ENCODE measurements around the gene SYT12. TPM values are rescaled to one million over a fixed set of nuclear protein-coding genes. Genes with fewer than 3 reads are reported as not detected.

The SYT12 gene
- total RNA-seq, 1 donor from 2014 or later: 0.34 TPM

GRCh38 chr11:66985508-66986177 lies 37.3 kb upstream of the SYT12 start:
- TF ChIP-seq EZH2 (IDR thresholded peaks at IDR 0.05; ENCODE audit: insufficient read depth, low read length): no peak
- TF ChIP-seq CTCF (IDR thresholded peaks at IDR 0.05; ENCODE audit: insufficient read depth, low read depth, low read length): no peak
- FAIRE-seq (no peak), DNase-seq (ENCODE audit: low read depth) (no peak)
- Histone ChIP-seq H3K27me3 (ENCODE audit: insufficient read depth, low read length) (no peaks in the 10 kb centered on the region), H4K20me1 (ENCODE audit: insufficient read depth, low read length) (no peaks in the 10 kb centered on the region), H3K4me1 (ENCODE audit: insufficient read depth, low read length) (peaks cover 9% of the 10 kb centered on the region), H3K4me2 (ENCODE audit: low read length) (no peak overlapping the region), H3K9ac (ENCODE audit: low read length) (no peak overlapping the region), H3K27ac (ENCODE audit: low read depth, low read length) (no peak overlapping the region), H3K36me3 (ENCODE audit: insufficient read depth, low read length) (no peaks in the 10 kb centered on the region), H3K9me3 (ENCODE audit: insufficient read depth, low read depth, low read length) (no peaks in the 10 kb centered on the region), H3K79me2 (ENCODE audit: insufficient read depth, low read length) (no peaks in the 10 kb centered on the region), H3K4me3 (ENCODE audit: insufficient read depth, low read depth, low read length) (no peak overlapping the region), H2AFZ (ENCODE audit: low read depth, low read length) (no peak overlapping the region)
- peaks cover 23% of the 10 kb centered on the region for H3K27me3 Mint-ChIP-seq (ENCODE audit: low read depth, unreplicated experiment)
- H3K4me1 Mint-ChIP-seq (ENCODE audit: low read depth, unreplicated experiment): peaks cover 7% of the 10 kb centered on the region
- no peak overlapping the region for H3K27ac Mint-ChIP-seq (ENCODE audit: unreplicated experiment)
- no peak overlapping the region for H3K4me3 Mint-ChIP-seq (ENCODE audit: unreplicated experiment)
- peaks cover 4% of the 10 kb centered on the region for H3K9me3 Mint-ChIP-seq (ENCODE audit: unreplicated experiment)
- H3K36me3 Mint-ChIP-seq (ENCODE audit: low read depth, unreplicated experiment): peaks cover 1% of the 10 kb centered on the region

DNA sequence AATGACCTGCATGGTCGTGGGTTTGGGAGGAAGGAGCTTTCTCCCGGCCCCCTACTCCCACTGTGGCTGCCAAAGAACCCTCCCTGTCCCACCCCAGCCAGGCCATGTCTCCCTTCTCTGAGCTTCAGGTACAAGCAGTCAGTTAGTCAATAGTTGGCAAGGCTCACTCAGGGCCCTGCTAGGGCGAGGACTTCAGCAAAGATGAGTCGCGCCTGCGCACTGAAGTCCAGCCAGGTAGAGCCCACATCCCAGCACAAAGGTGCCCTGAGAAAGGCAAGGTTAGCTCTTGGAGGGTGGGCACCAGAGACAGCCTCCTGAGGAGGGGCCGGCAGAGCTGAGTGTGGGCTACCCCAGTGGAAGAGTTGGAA lies 36.8 kb upstream of the SYT12 start:
- Histone ChIP-seq H3K9ac (ENCODE audit: low read length) (no peak overlapping the region), H2AFZ (ENCODE audit: low read depth, low read length) (no peak overlapping the region), H3K27ac (ENCODE audit: low read depth, low read length) (no peak overlapping the region), H4K20me1 (ENCODE audit: insufficient read depth, low read length) (no peaks in the 10 kb centered on the region), H3K79me2 (ENCODE audit: insufficient read depth, low read length) (no peaks in the 10 kb centered on the region), H3K36me3 (ENCODE audit: insufficient read depth, low read length) (no peaks in the 10 kb centered on the region), H3K4me1 (ENCODE audit: insufficient read depth, low read length) (peaks cover 9% of the 10 kb centered on the region), H3K4me2 (ENCODE audit: low read length) (no peak overlapping the region), H3K27me3 (ENCODE audit: insufficient read depth, low read length) (no peaks in the 10 kb centered on the region), H3K4me3 (ENCODE audit: insufficient read depth, low read depth, low read length) (no peak overlapping the region), H3K9me3 (ENCODE audit: insufficient read depth, low read depth, low read length) (no peaks in the 10 kb centered on the region)
- no peak overlapping the region for H3K4me3 Mint-ChIP-seq (ENCODE audit: unreplicated experiment)
- no peak overlapping the region for H3K27ac Mint-ChIP-seq (ENCODE audit: unreplicated experiment)
- peaks cover 4% of the 10 kb centered on the region for H3K9me3 Mint-ChIP-seq (ENCODE audit: unreplicated experiment)
- TF ChIP-seq EZH2 (IDR thresholded peaks at IDR 0.05; ENCODE audit: insufficient read depth, low read length) (no peak), CTCF (IDR thresholded peaks at IDR 0.05; ENCODE audit: insufficient read depth, low read depth, low read length) (no peak)
- H3K27me3 Mint-ChIP-seq (ENCODE audit: low read depth, unreplicated experiment): peaks cover 23% of the 10 kb centered on the region
- peaks cover 7% of the 10 kb centered on the region for H3K4me1 Mint-ChIP-seq (ENCODE audit: low read depth, unreplicated experiment)
- DNase-seq (ENCODE audit: low read depth): no peak
- H3K36me3 Mint-ChIP-seq (ENCODE audit: low read depth, unreplicated experiment): peaks cover 1% of the 10 kb centered on the region
- FAIRE-seq: no peak

- H4K20me1 ChIP-seq (ENCODE audit: insufficient read depth, low read length): no peaks in the 10 kb centered on the region
- H3K27me3 ChIP-seq (ENCODE audit: insufficient read depth, low read length): no peaks in the 10 kb centered on the region
- H2AFZ ChIP-seq (ENCODE audit: low read depth, low read length): peak overlapping the region; percentile 17
- H3K4me1 ChIP-seq (ENCODE audit: insufficient read depth, low read length): peaks cover 2% of the 10 kb centered on the region
- TF ChIP-seq EZH2 (IDR thresholded peaks at IDR 0.05; ENCODE audit: insufficient read depth, low read length): no peak
- no peak for TF ChIP-seq CTCF (IDR thresholded peaks at IDR 0.05; ENCODE audit: insufficient read depth, low read depth, low read length)
- no peak overlapping the region for H3K27ac ChIP-seq (ENCODE audit: low read depth, low read length)
- H3K27ac Mint-ChIP-seq (ENCODE audit: unreplicated experiment): no peak overlapping the region
- H3K36me3 ChIP-seq (ENCODE audit: insufficient read depth, low read length): no peaks in the 10 kb centered on the region
- H3K4me1 Mint-ChIP-seq (ENCODE audit: low read depth, unreplicated experiment): peaks cover 4% of the 10 kb centered on the region
- H3K4me3 ChIP-seq (ENCODE audit: insufficient read depth, low read depth, low read length): no peak overlapping the region
- H3K9ac ChIP-seq (ENCODE audit: low read length): no peak overlapping the region
- FAIRE-seq (no peak), DNase-seq (ENCODE audit: low read depth) (no peak)
- H3K9me3 ChIP-seq (ENCODE audit: insufficient read depth, low read depth, low read length): no peaks in the 10 kb centered on the region
- peaks cover 25% of the 10 kb centered on the region for H3K27me3 Mint-ChIP-seq (ENCODE audit: low read depth, unreplicated experiment)
- no peak overlapping the region for H3K4me2 ChIP-seq (ENCODE audit: low read length)
- H3K9me3 Mint-ChIP-seq (ENCODE audit: unreplicated experiment): peaks cover 4% of the 10 kb centered on the region
- H3K79me2 ChIP-seq (ENCODE audit: insufficient read depth, low read length): no peaks in the 10 kb centered on the region
- H3K4me3 Mint-ChIP-seq (ENCODE audit: unreplicated experiment): no peak overlapping the region
- peaks cover 1% of the 10 kb centered on the region for H3K36me3 Mint-ChIP-seq (ENCODE audit: low read depth, unreplicated experiment)
These were observed 35.7 kb upstream of the SYT12 start for GRCh38 chr11:66987158-66987620.

Data from astrocyte (in vitro differentiated cells and primary cell).